Endothelial cell (in vitro differentiated cells): ENCODE results near the gene CCIN. TPM values are rescaled to one million over a fixed set of nuclear protein-coding genes. Genes with fewer than 3 reads are reported as not detected.

Experiments used
- DNase-seq: peaks from one replicate; pipeline ENCODE4 v3.0.0; 2021; ENCODE audit warnings: low spot score
- H3K27ac Mint-ChIP-seq: one replicate; pipeline ENCODE4 v1.8.0; 2021; ENCODE audit warnings: mixed read lengths, inconsistent platforms; ENCODE audit not compliant: unreplicated experiment
- H3K27me3 Mint-ChIP-seq: one replicate; pipeline ENCODE4 v1.8.0; 2021; ENCODE audit warnings: mild to moderate bottlenecking, moderate library complexity, mixed read lengths, inconsistent platforms; ENCODE audit not compliant: unreplicated experiment
- H3K36me3 Mint-ChIP-seq: one replicate; pipeline ENCODE4 v1.8.0; 2021; ENCODE audit warnings: mild to moderate bottlenecking, low read depth, mixed read lengths, inconsistent platforms; ENCODE audit not compliant: unreplicated experiment
- H3K4me1 Mint-ChIP-seq: one replicate; pipeline ENCODE4 v1.8.0; 2021; ENCODE audit warnings: mild to moderate bottlenecking, mixed read lengths, inconsistent platforms; ENCODE audit not compliant: unreplicated experiment
- H3K4me3 Mint-ChIP-seq: one replicate; pipeline ENCODE4 v1.8.0; 2021; ENCODE audit warnings: mild to moderate bottlenecking, mixed read lengths, inconsistent platforms; ENCODE audit not compliant: unreplicated experiment
- H3K9me3 Mint-ChIP-seq: one replicate; pipeline ENCODE4 v1.8.0; 2021; ENCODE audit warnings: mixed read lengths, inconsistent platforms; ENCODE audit not compliant: unreplicated experiment
- CTCF ChIP-seq: fragments of 200-600 bp; sonication (generic); IDR thresholded peaks from one replicate; pipeline ENCODE4 v1.5.0; 2021; ENCODE audit warnings: antibody characterized with exemption; ENCODE audit not compliant: unreplicated experiment
- total RNA-seq: library from RNA; stranded (reverse); fragmentation: NEBNext Ultra II Directional; extraction: Animal tissue kit (Norgen Biotek cat#: 25700); gene quantifications from one replicate; pipeline ENCODE4 v1.2.1, GENCODE V29; 2021; ENCODE audit not compliant: unreplicated experiment

Gene CCIN
- total RNA-seq, 1 donor from 2014 or later, result not detected

GRCh38 chr9:36140086-36141084, 28.8 kb upstream of the CCIN start:
- TF ChIP-seq CTCF, result no peak
- Mint-ChIP-seq H3K9me3 (peaks cover 2% of the 10 kb centered on the region), H3K4me3 (no peak overlapping the region), H3K27me3 (peaks cover 24% of the 10 kb centered on the region), H3K4me1 (peaks cover 10% of the 10 kb centered on the region), H3K27ac (no peak overlapping the region), H3K36me3 (peaks cover 9% of the 10 kb centered on the region)
- DNase-seq, result no peak

DNA sequence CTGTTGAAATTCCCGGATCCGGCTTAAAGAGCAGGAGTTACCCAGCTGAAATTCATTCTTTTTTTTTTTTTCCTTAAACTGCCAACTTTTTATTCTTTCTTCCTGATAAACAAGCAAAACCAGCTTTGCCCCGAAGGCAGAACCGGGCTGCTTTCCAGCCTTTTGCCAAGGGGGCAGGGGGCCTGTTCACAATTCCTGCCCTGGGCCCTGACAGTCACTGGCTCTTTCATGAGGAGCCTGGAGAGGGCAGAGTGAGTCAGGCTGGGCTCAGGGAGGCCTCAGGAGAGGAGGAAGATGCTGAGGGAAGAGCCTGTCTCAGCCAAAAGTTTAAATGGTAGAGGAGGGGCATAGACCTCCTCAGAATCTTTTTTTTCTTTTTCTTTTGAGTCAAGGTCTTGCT, 27.9 kb upstream of the CCIN start:
- H3K27me3 Mint-ChIP-seq, result peaks cover 22% of the 10 kb centered on the region
- no peak for DNase-seq

DNA sequence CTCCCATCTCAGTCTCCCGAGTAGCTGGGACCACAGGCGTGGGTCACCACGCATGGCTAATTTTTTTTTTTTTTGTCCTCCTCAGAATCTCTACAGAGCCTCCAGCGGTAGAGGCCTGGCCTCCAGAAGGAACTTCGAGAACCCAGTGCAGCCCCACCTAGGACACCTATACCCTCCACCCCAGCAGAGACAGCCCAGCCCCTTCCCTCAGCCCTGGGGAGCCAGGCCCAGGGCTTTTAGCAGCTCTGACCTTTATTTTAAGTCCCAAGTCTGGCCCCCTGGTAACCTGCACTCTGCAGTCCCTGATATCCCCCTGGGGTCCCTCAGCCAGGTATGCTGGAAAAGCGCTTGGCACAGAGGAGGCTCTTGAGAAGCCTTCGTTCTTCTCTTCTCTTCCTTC, 27.4 kb upstream of the CCIN start:
- Mint-ChIP-seq H3K36me3 (peaks cover 20% of the 10 kb centered on the region), H3K4me1 (peaks cover 14% of the 10 kb centered on the region), H3K4me3 (no peak overlapping the region), H3K27ac (no peak overlapping the region), H3K27me3 (peaks cover 22% of the 10 kb centered on the region), H3K9me3 (peaks cover 5% of the 10 kb centered on the region)
- DNase-seq, result no peak
- no peak for TF ChIP-seq CTCF

More for the DNA sequence above, 27.9 kb upstream of the CCIN start:
- Mint-ChIP-seq H3K4me1 (peaks cover 14% of the 10 kb centered on the region), H3K9me3 (peaks cover 5% of the 10 kb centered on the region), H3K4me3 (no peak overlapping the region), H3K27ac (no peak overlapping the region), H3K36me3 (peaks cover 18% of the 10 kb centered on the region)
- TF ChIP-seq CTCF, result no peak

DNA sequence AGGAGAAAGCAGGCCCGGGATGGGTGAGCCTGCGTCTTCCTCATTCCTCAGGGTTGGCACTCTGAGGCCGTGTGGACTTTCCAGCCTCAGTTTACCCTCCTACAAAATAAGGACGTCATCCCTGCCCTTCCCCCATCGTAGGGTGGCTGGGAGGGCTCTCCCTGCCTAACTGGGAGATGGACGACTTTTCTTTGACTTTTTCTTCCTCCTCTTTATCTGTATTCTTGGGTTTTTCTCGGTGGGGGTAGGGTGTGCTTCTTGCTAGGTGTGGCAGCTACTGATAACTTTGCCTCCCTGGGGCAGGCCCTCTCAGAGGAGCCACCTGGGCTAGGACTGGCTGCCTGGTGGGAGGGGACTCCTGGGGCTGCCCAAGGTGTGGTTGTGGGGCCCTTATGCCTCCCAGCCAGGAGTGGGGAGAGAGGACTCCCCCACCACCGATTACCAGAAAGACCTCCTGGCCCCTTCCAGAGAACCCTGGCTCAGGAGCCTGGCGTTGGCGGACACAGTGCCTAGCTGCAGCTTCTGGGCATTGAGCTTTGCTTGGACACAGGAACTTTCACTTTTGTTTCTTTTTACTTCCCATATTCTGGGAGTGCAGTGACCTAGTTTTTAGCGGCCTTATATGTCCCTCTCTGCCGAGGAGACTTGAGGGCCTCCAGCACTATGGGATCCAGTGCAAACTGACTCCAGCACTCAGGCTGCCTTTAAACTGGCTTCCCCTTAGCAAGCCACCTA, 26.5 kb upstream of the CCIN start:
- TF ChIP-seq CTCF, result no peak
- Mint-ChIP-seq H3K4me3 (no peak overlapping the region), H3K27me3 (peaks cover 23% of the 10 kb centered on the region), H3K9me3 (peaks cover 5% of the 10 kb centered on the region), H3K4me1 (peaks cover 7% of the 10 kb centered on the region), H3K27ac (no peak overlapping the region), H3K36me3 (peaks cover 22% of the 10 kb centered on the region)
- DNase-seq, result no peak
